IPS-NIHi11 (cell line): ENCODE data around the gene SEC24C.
"Not testable (repeated sequence)": the region's sequence is repeated elsewhere in the genome, so short reads cannot be mapped to it uniquely, and the experiment has no call there.

Experiments used
- DNase-seq: peaks from one replicate; pipeline ENCODE4 v3.0.0; 2012; ENCODE audit warnings: mixed read lengths, low spot score

SEC24C gene

DNA sequence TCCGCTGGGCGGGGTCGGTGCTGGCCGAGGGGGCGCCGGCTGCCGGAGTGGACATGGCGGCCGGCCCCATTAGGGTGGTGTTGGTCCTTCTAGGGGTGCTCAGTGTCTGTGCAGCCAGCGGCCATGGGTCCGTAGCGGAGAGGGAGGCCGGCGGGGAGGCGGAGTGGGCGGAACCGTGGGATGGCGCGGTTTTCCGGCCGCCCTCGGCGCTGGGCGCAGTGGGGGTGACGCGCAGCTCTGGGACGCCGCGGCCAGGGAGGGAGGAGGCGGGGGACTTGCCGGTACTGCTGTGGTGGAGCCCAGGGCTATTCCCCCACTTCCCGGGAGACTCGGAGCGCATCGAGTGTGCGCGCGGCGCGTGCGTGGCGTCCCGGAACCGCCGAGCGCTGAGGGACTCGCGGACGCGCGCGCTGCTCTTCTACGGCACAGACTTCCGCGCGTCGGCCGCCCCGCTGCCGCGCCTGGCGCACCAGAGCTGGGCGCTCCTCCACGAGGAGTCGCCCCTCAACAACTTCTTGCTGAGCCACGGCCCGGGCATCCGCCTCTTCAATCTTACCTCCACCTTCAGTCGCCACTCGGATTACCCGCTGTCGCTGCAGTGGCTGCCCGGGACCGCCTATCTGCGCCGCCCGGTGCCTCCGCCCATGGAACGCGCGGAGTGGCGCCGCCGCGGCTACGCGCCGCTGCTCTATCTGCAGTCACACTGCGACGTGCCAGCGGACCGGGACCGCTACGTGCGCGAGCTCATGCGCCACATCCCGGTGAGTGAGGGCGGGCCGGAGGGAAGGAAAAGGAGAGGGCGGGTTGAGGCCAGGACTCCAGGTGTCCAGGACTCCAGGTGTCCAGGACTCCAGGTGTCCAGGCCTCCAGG, 28.3 kb downstream of the SEC24C start:
- peak; percentile 83 for DNase-seq

DNA sequence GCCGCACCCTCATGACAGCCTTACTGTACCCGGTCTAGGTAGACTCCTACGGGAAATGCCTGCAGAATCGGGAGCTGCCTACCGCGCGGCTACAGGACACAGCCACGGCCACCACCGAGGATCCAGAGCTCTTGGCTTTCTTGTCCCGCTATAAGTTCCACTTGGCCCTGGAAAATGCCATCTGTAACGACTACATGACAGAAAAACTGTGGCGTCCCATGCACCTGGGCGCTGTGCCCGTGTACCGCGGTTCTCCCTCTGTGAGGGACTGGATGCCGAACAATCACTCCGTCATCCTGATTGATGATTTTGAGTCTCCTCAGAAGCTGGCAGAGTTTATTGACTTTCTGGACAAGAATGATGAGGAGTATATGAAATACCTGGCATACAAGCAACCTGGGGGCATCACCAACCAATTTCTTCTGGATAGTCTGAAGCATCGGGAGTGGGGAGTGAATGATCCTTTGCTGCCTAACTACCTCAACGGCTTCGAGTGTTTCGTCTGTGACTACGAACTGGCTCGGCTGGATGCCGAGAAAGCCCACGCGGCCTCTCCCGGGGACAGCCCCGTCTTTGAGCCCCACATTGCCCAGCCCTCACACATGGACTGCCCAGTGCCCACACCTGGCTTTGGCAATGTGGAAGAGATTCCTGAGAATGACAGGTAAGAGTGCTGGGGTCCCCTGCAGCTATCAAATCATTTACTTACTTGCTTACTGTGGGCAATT, 29.1 kb downstream of the SEC24C start:
- no peak for DNase-seq

DNA sequence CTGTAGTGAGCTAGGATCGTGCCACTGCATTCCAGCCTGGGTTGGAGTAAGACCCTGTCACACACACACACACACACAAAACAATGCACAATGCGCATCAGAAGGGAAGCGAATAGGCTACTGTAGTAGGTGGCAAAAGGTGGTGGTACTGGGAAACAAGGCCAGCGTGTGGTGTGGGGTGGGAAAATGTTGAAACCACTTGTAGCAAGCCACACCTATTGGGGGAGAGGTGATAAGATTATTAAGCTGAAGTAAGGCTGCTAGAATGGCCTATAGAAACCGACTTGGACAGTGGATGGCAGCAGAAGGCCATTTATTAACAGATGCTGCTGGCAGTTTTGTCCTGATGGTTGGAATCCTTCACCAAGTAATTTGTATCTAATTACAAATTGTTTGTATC, 30.5 kb downstream of the SEC24C start:
- no peak for DNase-seq

DNA sequence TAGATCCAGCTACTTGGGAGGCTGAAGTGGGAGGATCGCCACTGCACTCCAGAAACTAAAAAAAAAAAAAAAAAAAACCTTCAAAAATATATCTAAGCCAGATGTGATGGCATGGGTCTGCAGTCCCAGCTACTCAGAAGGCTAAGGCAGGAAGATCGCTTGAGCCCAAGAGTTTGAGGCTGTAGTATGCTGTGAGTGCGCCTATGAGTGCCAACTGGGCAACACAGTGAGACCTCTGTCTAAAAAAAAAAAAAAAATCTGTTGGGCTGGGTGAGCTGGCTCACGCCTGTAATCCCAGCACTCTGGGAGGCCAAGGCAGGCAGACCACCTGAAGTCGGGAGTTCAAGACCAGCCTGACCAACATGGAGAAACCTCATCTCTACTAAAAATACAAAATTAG, 34.8 kb downstream of the SEC24C start:
- DNase-seq, result no peak

DNA sequence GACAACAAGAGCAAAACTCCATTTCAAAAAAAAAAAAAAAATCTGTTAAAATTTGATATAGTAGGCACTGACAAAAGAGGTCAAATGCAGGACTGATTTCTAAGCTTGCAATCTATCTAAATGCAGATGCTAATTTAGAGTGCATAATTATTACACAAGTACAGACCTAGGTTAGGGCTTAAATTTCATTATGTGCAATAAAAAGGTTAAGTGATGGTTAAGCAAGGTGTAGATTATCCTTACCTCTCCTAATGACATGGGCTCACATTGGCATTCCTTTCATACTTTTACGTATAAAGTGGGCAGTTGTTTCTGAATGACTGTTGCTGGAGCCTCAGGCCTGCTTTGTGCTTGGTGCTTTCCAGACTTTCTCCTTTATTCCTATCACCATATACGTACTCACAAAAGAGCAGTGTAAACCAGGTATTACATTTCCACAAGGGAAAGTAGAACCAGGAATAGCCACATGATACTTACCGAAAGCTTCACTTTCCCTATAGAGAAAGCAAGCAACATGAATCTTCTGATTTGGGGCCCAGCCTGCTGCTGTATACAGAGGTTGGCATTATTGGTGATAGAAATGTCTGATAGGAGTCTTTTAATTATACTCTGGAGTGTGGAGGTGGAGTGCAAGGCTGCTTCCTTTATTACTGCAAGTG, 35.5 kb downstream of the SEC24C start:
- no peak for DNase-seq

DNA sequence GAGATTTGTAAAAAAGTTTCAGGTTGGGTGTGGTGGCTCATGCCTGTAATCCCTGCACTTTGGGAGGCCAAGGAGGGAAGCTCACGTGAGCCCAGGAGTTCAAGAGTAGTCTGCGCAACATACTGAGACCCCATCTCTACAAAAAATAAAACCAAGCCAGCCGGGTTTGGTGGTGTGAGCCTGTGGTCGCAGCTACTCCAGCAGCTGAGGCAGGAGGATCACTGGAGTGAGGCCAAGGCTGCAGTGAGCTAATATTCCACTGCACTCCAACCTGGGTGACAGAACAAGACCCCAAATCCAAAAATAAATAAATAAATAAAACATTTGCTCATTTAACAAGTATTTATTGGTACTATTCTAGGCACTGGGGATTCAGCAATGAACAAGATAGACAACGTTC, 36.1 kb downstream of the SEC24C start:
- DNase-seq, result no peak

DNA sequence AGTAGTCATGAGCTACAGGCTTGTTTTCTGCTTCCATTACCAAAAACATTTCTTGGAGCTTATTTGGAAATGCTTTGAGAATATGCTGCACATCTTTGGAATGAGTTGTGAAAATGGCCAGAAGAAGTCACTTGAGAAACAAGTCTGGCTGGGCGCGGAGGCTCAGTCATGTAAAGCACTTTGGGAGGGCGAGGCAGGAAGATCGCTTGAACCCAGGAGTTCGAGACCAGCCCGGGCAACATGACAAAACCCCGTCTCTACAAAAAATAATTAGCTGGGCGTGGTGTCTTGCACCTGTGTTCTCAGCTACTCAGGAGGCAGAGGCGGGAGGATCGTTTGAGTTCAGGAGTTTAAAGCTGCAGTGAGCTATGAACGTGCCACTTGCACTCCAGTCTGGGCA, 36.8 kb downstream of the SEC24C start:
- DNase-seq, result no peak

DNA sequence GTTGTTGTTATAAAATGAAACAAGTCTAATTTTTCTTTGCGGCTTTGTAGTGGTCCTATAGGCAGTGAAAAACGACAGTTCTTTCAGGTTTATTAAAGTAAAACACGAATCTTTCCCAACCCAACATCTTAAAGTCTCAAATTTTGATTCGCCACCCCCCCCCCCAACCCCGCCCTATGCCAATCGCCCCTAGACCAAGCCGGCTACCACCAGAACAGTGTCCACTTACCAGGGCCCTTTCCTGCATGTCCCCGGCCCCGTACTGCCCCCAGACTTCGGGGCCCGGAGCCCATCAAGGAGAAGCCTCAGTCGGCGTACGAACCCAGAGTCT, 37.3 kb downstream of the SEC24C start:
- DNase-seq, result no peak

DNA sequence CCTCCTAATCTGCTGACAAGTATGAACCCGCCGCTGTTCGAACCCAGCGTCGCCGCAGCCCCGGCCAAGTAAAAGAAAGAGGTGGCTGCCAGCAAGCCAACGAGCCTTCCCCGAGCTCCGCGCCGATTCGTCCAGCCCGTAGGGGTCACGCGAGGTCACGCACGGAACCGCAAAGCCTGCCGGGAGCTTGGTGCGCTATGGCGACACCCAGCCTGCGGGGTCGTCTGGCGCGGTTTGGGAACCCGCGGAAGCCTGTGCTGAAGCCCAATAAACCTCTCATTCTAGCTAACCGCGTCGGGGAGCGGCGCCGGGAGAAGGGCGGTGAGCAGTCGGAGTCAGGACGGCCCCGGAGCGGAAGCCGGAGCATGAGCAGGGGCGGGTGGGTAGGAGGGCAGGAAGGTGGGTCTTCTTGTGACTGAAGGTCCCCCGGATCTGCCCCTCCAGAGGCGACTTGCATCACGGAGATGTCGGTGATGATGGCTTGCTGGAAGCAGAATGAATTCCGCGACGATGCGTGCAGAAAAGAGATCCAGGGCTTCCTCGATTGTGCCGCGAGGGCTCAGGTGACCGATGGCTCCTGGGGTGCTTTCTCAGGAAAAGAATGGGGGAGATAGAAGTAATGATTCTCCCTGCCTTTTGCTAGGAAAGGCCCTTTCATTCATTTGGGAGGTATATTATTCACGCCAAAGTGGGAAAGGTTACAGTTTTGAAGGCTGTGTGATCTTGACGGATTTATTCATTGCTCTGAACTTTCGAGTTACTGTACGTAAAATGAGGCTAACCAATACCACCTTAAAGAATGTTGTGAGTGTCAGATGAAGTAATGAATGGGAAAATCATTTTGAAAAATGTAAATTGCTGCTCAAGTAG, 37.9 kb downstream of the SEC24C start, which contains the start of gene CHCHD1:
CHCHD1 (plus strand) TSS at position 170 of the 870 bp plus-strand sequence; CDS start at position 198, 28 bp downstream.
- peak; percentile 92 for DNase-seq

DNA sequence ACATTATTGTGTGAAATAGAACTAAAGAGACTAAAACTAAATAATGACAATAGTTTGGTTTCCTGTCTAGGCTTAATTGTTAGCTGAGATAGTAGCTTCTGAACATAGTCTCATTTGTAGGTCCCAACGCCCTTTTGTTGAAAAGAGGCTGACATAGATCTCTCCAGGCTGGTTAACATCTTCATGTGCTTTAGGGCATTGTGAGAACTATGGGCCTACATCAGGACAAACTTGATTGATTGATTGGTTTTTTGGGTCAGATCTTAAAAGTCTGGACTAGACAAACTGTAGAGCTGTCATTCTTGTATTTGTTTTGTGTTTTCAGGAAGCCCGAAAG, 38.5 kb downstream of the SEC24C start:
- DNase-seq, result no peak

DNA sequence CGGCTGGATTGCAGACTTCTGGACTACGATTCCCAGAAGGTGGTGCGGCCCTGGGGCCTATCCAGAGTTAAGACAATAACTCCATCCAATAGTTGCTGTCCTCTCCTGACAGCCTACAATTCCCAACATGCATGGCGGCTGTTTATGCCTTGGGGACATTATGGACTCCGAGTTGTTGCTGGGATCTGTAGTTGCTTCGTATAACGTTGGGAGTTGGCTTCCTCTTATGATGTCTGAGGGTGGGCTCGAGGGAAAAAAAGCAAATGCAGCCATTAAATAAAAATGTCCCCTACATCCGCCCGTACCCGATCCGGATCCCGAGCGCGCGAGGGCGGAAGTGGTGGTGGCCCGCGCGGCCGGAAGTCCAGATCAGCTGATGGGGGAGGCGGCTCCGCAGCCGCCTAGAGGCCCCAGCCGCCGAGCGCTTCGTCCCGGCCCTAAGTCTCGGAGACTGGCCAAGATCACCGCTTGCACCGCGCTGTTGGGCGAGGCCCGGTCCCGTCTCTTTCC, 41.1 kb downstream of the SEC24C start, which contains the start of gene ZSWIM8:
ZSWIM8 (plus strand) TSS at position 396 of the 510 bp plus-strand sequence. CDS start 273 bp downstream, outside the sequence.
- peak; percentile 92 for DNase-seq

DNA sequence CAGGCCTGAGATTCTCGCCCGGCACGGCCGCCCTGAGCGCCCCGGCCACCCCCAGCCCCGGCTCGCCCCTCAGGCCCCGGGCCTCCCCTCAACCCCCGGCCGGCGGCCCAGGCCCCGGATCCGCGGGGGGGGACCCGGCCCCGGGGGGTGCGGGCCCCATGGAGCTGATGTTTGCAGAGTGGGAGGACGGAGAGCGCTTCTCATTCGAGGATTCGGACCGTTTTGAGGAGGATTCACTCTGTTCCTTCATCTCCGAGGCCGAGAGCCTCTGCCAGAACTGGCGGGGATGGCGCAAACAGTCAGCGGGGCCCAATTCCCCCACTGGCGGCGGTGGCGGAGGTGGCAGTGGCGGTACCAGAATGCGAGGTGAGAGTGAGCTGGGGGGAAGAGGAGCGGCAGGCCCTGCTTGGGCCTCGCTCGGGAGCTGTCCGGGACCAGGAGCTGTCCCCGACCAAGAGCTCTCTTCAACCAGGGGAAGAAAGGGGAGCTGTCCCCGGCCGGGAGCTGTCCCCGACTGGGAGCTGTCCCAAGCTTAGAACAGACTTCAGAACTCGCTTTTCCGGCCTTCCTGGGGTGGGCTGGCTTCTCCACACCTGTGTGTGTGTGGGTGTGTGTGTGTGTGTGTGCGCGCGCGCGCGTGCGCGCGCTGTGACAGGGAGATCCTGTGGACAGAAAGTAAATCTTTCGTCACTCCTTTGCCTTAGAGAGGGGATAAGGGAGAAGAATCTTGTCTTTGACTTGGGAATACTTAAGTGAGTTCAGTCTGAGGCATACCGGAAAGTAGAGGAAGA, 41.7 kb downstream of the SEC24C start:
- peak; percentile 77 for DNase-seq

DNA sequence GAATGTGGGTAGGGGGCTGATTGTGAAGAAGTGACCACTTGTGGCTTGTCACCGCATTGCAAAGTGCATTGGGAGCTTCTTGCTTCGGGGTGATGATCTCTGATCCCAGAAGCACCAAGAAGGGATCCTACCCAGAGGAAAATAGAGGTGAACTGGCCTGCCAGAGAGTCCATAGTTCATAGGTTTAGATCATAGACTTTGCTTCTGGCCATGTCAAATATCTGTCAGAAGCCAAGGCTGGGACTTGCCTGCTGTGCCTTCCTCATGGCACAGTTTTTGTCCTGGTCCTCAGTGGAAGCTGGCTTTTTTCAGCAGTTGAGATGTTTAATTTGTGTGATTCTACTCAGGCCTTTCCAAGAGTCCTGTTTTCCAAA, 42.3 kb downstream of the SEC24C start:
- no peak for DNase-seq

DNA sequence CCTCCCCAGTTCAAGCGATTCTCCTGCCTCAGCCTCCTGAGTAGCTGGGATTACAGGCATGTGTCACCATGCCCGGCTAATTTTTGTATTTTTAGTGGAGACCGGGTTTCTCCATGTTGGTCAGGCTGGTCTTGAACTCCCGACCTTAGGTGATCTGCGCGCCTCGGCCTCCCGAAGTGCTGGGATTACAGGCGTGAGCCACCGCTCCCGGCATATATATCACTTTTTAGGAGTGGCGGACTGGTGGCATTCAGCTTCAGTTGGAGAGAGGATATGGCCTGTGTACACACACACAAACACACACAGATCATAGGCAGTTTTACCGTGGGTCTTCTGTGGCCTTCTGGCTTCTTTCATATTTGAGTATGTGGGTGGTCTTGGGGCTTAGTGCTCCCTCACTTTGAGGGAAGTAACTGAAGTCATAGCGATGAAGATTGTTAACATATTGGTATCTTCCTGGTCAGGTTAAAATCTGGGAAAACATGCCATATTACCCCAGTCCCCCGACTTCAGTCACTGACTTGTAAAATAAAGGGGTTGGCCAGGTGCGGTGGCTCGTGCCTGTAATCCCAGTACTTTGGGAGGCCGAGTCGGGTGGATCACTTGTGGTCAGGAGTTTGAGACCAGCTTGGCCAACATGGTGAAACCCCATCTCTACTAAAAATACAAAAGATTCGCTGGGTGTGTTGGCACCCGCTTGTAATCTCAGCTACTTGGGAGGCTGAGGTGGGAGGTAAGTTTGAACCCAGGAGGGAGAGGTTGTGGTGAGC, 43.0 kb downstream of the SEC24C start:
- not testable (repeated sequence) for DNase-seq

DNA sequence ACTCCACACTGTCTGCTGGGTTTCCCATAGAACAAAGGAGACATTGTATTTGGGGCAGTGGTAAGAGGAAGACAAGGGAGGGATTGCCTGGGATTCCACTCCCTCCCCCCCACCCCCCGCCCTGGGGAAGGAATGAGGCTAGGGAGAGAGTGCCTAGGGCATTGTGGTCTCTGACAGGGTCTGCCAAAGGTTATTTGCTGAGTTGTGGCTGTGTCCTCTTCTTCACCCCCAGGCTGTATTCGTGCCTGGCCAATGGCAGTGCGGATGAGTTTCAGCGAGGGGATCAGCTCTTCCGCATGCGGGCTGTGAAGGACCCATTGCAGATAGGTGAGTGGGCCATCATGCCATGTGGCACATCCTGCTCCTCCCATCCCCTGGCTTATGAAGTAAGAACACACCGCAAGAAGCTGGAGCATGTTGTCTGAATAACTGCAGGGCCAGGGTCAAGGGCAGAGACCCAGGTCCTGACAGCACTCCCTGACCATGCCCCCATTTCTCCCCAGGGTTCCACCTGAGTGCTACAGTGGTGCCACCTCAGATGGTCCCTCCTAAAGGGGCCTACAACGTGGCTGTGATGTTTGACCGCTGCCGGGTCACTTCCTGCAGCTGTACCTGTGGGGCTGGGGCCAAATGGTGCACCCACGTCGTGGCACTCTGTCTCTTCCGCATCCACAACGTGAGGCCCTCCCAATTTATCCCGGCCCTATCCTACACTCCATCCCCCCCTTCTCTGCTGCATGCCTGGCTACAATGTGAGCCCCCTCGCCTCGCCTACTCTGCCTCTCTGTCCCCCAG, 44.9 kb downstream of the SEC24C start:
- DNase-seq, result no peak

DNA sequence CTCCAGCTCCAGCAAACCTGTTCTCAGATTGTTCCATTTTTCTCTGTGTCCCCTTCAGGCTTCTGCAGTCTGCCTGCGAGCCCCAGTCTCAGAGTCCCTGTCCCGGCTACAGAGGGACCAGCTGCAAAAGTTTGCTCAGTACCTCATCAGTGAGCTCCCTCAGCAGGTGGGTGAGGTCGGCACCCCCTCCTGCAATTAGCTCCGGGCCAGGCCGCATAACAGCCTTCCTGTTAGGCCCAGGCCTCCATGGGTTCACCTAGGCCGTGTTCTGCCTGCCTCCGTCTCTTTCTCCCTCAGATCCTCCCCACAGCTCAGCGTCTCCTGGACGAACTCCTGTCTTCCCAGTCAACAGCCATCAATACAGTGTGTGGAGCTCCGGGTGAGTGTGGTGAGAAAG, 45.5 kb downstream of the SEC24C start:
- no peak for DNase-seq

DNA sequence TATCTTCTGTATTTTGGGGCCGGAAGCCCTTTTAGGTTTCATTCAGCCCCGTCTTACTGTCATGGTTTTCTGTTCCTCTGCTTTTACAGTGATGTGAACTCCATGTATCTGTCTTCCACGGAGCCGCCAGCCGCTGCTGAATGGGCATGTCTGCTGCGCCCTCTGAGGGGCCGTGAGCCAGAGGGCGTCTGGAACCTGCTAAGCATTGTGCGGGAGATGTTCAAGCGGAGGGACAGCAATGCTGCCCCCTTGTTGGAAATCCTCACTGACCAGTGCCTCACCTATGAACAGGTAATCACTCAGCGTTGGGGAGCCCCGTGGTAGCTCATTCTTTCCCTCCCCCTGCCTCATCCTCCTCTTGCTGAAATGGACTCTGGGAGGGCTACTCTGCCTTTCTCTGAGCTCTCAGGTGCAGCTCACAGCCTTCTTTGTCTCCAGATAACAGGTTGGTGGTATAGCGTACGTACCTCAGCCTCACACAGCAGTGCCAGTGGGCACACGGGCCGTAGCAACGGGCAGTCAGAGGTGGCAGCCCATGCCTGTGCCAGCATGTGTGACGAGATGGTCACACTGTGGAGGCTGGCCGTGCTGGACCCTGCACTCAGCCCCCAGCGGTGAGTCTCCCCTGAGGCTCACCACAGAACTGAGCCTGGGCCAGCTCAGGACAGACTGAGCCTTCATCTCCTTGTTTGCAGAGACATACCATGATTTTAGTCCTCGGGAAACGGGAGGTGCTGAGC, 46.9 kb downstream of the SEC24C start:
- DNase-seq, result no peak

DNA sequence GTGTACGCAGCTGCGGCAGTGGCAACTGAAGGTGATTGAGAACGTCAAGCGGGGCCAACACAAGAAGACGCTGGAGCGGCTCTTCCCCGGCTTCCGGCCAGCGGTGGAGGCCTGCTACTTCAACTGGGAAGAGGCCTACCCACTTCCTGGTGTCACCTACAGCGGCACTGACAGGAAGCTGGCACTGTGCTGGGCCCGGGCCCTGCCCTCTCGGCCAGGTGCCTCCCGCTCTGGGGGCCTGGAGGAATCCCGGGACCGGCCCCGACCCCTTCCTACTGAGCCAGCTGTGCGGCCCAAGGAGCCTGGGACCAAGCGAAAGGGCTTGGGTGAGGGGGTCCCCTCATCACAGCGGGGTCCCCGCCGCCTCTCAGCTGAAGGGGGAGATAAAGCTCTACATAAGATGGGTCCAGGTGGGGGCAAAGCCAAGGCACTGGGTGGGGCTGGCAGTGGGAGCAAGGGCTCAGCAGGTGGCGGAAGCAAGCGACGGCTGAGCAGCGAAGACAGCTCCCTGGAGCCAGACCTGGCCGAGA, 47.8 kb downstream of the SEC24C start:
- DNase-seq, result no peak
